Tibial artery (tissue), 4 donors: Measurements from ENCODE around the gene RENBP.

Source experiments
- DNase-seq, 2 donors: peaks; one replicate each; pipeline ENCODE4 v3.0.0-alpha.2; 2019
- H3K27ac ChIP-seq, 2 donors: fragments of 200-600 bp; sonication (generic) in 1 of 2; 1 replicate in 1 of 2; 2 replicates in 1 of 2; pipeline ENCODE4 v1.5.1; 2018 to 2019; ENCODE audit warnings: mild to moderate bottlenecking in 1 of 2
- H3K27me3 ChIP-seq, 2 donors: fragments of 200-600 bp; sonication (generic) in 1 of 2; one replicate each; pipeline versions ENCODE4 v1.5.1 to v1.6.0; 2016 to 2019
- H3K36me3 ChIP-seq, 3 donors: fragments of 200-600 bp; sonication (generic) in 2 of 3; one replicate each; pipeline ENCODE4 v1.5.1; 2016 to 2019; ENCODE audit warnings: mild to moderate bottlenecking in 2 of 3
- H3K4me1 ChIP-seq, 4 donors: fragments of 200-600 bp; sonication (generic) in 2 of 4; 1 replicate in 3 of 4; 2 replicates in 1 of 4; pipeline ENCODE4 v1.5.1; 2016 to 2019
- H3K4me3 ChIP-seq, 2 donors: fragments of 200-600 bp; sonication (generic) in 1 of 2; 1 replicate in 1 of 2; 2 replicates in 1 of 2; pipeline ENCODE4 v1.5.1; 2018 to 2019; ENCODE audit warnings: mild to moderate bottlenecking in 2 of 2
- H3K9me3 ChIP-seq, 3 donors: fragments of 200-600 bp; sonication (generic) in 1 of 3; one replicate each; pipeline ENCODE4 v1.5.1; 2016 to 2019
- intact Hi-C: fragments of 100-400 bp; cut with DNase I; formaldehyde crosslinking; loops from one replicate; pipeline ENCODE4 v1.15.0; 2023; ENCODE audit warnings: low total_unique reads
- TF ChIP-seq, protein P1 (sequence below), 2 experiments: fragments of 200-600 bp in 1 of 2; fragments of 450-650 bp in 1 of 2; IDR thresholded peaks; one replicate each; pipeline ENCODE4 v1.5.1; 2017 to 2019; ENCODE audit warnings: antibody characterized with exemption in 2 of 2, mild to moderate bottlenecking in 1 of 2, moderate library complexity in 1 of 2

The RENBP gene

DNA sequence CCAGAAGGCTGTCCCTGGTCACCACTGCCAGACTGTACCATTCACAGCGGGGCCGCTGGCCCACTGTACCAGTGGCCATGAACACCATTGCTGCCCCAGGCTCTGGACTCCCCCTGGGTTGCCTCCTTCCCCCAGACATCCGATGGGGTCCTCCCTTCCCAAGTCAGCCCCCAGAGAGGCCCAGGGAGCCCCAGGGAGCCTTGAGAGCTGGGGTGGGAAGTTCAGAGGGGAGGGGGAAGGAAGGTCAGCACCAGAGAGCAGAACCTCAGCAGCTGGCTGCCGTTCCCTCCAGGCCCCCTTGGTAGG is 17.9 kb downstream of the RENBP start:
- H3K4me1 ChIP-seq: peaks cover 0 to 42% (median 27%) of the 10 kb centered on the region in 4 donors
- intact Hi-C loops: no loop called here

DNA sequence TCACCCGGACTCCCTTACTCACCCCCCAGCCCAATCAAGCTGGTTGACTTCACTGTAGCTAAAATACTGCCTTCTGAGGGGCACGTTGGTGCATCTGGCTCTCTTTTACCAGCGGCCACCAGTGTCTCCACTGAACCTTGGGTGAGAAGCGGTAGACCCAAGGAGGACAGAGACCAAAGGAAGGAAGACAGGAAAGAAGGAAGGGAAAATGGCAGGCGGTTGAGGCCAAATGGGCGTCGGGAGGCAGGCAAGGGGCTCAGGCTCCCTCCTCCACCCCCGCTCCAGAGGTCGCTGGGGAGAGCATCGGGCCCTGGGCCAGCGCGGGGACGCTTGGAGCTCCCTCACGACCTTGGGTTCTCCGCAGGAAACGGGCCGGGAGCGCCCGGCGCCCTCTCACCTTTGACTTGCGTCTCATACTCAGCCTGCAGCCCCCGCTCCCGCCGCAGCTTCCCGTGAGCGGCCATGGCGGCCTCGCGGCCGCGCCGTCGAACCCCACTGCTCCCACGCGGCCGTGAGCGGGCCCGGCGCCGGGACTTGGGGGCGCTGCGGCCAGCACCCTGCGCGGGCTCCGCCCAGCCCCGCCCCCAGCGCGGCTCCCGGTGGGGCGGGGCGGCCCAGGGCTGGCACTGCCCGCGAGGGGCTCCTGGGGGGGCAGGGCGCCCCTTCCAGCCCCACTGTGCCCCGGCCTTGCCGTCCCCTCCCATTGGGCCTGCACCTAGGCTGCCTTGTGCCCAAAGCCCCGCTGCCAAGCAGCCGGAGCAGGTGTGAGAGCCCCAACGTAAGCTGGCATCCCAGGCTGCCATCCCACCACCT is 18.5 kb downstream of the RENBP start, which contains the start of gene ARHGAP4:
Gene ARHGAP4, minus strand, starts transcription at position 526 of the 813 bp plus-strand sequence. Its CDS starts 62 bp downstream, at position 464.
- peak within 1 kb of the TSS; percentile 68 to 71 for H3K4me3 ChIP-seq
- peaks cover 0 to 14% (median 10%) of the 10 kb centered on the region in 3 donors for H3K36me3 ChIP-seq
- no peaks in the 10 kb centered on the region for H3K27me3 ChIP-seq
- H3K27ac ChIP-seq: peak within 1 kb of the TSS; percentile 93 to 99
- no peaks in the 10 kb centered on the region for H3K9me3 ChIP-seq
- intact Hi-C loops: no loop called here
- TF ChIP-seq, protein P1, sequence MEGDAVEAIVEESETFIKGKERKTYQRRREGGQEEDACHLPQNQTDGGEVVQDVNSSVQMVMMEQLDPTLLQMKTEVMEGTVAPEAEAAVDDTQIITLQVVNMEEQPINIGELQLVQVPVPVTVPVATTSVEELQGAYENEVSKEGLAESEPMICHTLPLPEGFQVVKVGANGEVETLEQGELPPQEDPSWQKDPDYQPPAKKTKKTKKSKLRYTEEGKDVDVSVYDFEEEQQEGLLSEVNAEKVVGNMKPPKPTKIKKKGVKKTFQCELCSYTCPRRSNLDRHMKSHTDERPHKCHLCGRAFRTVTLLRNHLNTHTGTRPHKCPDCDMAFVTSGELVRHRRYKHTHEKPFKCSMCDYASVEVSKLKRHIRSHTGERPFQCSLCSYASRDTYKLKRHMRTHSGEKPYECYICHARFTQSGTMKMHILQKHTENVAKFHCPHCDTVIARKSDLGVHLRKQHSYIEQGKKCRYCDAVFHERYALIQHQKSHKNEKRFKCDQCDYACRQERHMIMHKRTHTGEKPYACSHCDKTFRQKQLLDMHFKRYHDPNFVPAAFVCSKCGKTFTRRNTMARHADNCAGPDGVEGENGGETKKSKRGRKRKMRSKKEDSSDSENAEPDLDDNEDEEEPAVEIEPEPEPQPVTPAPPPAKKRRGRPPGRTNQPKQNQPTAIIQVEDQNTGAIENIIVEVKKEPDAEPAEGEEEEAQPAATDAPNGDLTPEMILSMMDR (IDR thresholded peaks at IDR 0.05): no peak
- DNase-seq: no peak
- peaks cover 0 to 47% (median 27%) of the 10 kb centered on the region in 4 donors for H3K4me1 ChIP-seq

More for the DNA sequence above, 17.9 kb downstream of the RENBP start:
- Histone ChIP-seq H3K27me3 (no peaks in the 10 kb centered on the region), H3K36me3 (peaks cover 0 to 19% (median 15%) of the 10 kb centered on the region in 3 donors), H3K27ac (peak overlapping the region; percentile 93 to 99), H3K4me3 (peak overlapping the region; percentile 68 to 71), H3K9me3 (no peaks in the 10 kb centered on the region)
- DNase-seq: no peak
- TF ChIP-seq, protein P1 (IDR thresholded peaks at IDR 0.05): no peak

DNA sequence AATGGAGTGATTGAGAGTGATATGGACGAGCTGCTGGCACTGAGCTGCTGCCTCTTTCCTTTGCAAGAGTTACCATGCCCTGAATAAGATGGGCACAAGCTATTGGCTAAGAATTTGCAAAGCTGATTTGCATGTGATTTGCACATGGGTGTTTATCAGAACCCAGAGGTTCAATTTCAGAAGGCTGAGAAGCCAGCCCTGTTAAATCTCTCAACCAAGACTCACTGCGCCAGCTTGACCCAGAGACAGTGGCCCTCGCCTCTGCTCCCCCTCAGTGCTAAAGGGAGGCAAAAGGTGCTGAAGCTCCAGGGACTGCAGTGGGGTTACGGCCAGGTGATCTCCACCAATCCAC is 19.1 kb downstream of the RENBP start:
- TF ChIP-seq, protein P1 (IDR thresholded peaks at IDR 0.05): no peak
- Histone ChIP-seq H3K4me3 (peak overlapping the region in 1 of 2 donors; percentile 32), H3K27me3 (no peaks in the 10 kb centered on the region), H3K27ac (no peak overlapping the region), H3K9me3 (no peaks in the 10 kb centered on the region), H3K36me3 (peaks cover 0 to 8% (median 4%) of the 10 kb centered on the region in 3 donors), H3K4me1 (peaks cover 0 to 49% (median 27%) of the 10 kb centered on the region in 4 donors)
- DNase-seq: no peak
- intact Hi-C loops: no loop called here

DNA sequence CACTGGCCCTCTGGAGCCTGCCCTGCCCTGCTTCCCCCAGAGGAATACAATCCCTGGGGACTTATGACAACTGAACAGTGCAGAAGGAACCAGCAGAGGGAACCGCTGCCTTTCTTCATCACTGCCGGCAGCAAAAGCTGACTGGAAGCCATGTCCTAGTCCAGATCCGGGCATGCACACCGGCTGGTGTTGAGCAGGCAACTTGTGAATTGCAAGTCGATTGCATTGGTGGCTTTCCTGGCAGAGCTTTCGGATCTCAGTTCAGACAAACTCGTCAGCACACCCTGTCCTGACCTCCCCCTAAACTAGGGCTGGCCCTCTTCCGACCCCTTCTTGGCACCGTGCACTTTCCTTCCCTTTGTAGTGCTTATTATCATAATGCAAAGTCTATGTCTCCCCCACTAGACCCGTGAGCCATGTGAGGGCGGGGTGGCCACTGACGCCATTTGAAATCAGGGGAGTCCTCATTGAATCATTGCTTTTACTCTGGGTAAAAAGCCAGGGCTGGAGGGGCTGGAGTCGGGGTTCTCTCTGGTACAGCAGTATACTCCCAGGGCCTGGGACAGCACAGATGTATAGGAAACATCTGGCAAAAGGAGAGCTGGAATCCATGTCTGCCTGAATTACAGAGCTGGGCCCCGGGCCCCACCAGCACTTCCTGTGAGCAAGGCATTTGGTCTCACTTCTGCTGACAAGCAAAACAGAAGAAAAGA is 20.1 kb downstream of the RENBP start:
- no peaks in the 10 kb centered on the region for H3K27me3 ChIP-seq
- intact Hi-C loops: no loop called here
- H3K9me3 ChIP-seq: no peaks in the 10 kb centered on the region
- no peak overlapping the region for H3K27ac ChIP-seq
- no peak overlapping the region for H3K4me3 ChIP-seq
- peak; percentile 39 to 74 for DNase-seq
- peaks cover 0 to 49% (median 27%) of the 10 kb centered on the region in 4 donors for H3K4me1 ChIP-seq
- TF ChIP-seq, protein P1 (IDR thresholded peaks at IDR 0.05): peak; percentile 14 to 30
- no peaks in the 10 kb centered on the region for H3K36me3 ChIP-seq

DNA sequence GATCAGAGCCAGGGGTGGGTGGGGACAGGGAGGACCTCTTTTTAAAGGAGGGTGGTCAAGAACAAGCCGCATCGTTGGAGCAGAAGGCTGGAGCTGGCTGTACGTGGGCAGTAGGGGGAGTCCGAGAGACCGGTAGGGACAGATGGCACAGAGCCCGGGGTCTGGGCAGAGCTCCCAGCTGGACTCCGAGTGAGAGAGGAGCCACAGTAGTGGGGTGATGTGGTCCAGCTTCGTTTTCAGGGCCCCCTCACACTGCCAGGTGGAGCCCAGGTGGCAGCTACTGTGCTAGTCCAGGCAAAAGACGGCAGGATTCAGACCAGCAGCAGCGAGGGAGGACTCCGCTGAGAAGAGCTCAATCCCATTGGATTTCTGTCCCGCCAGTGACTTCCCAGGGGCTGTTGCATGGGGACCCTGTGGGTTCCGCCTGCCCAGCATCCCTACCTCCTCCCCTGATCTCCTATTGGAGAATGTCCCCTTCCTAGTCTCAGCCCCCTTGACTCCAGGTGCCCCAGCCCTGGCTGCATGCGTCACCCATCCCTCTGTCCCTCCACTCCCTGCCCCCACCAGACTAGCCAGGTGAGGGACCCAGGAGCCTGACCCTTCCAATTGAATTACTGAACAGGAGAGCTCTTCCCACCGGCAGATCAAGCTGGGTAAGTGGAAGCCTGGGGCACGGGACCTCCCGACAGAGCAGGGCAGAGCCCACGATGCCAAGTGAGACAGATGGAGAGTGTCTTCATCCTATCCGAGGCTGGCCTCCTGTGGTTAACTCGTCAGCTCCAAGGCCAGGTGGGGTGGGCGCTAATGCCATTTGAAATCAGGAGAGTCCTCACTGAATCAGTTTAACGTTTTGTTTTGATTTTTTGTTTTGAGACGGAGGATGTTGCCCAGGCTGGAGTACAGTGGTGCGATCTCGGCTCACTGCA is 21.2 kb downstream of the RENBP start:
- no peaks in the 10 kb centered on the region for H3K9me3 ChIP-seq
- peak; percentile 80 to 83 for DNase-seq
- TF ChIP-seq, protein P1 (IDR thresholded peaks at IDR 0.05): peak; percentile 34 to 38
- H3K27me3 ChIP-seq: no peaks in the 10 kb centered on the region
- H3K4me3 ChIP-seq: no peak overlapping the region
- intact Hi-C loops: no loop called here
- H3K4me1 ChIP-seq: peaks cover 0 to 40% (median 21%) of the 10 kb centered on the region in 4 donors
- H3K27ac ChIP-seq: no peak overlapping the region
- H3K36me3 ChIP-seq: no peaks in the 10 kb centered on the region
